ENCODE results near the gene PTPRT. TPM values are rescaled to one million over a fixed set of nuclear protein-coding genes. Genes with fewer than 3 reads are reported as not detected.

Gene PTPRT
- total and polyA plus RNA-seq, 2 of the 13 experiments (the other 11 are each of a cell fraction or from before 2014, with no cell fraction given) = under 0.01 to 0.09 TPM

GRCh38 chr20:42482808-42483207 is 706.9 kb downstream of the PTPRT start:
- BruUV-seq (replicated peaks) = no TSS peak
- Histone ChIP-seq H3K4me2 (ENCODE audit: low read depth, low read length) (no peak overlapping the region), H3K79me2 (ENCODE audit: insufficient read depth, low read length) (no peaks in the 10 kb centered on the region), H3K9me3 (ENCODE audit: low read length) (no peaks in the 10 kb centered on the region), H3K27me3 (ENCODE audit: control insufficient read depth in 1 of 2, insufficient read depth in 2 of 2, low read length in 2 of 2) (no peaks in the 10 kb centered on the region), H3K36me3 (replicated peaks in 1 of 2; ENCODE audit: control insufficient read depth in 1 of 2, insufficient read depth in 2 of 2, low read length in 2 of 2) (no peaks in the 10 kb centered on the region), H3K9ac (ENCODE audit: insufficient read depth, low read depth, low read length) (no peak overlapping the region), H3K4me3 (replicated peaks in 1 of 3; ENCODE audit: insufficient read depth in 1 of 3, low read depth in 2 of 3, low read length in 3 of 3) (no peak overlapping the region), H3K27ac (ENCODE audit: extremely low read length, insufficient read depth, low read length) (no peak overlapping the region), H3K4me1 (ENCODE audit: insufficient read depth, low read length) (no peaks in the 10 kb centered on the region), H2AFZ (ENCODE audit: low read length) (no peak overlapping the region), H4K20me1 (ENCODE audit: insufficient read depth, low read length) (no peaks in the 10 kb centered on the region)
- DNase-seq (ENCODE audit: low spot score) (no peak), FAIRE-seq (no peak), ATAC-seq (no peak)
- ChIA-PET POLR2A (no interaction called here), CTCF (ENCODE audit: low intra/inter-chr PET ratio, low total read pairs) (no interaction called here)
- TF ChIP-seq MAFF (IDR thresholded peaks at IDR 0.05; ENCODE audit: low read depth, low read length) = peak; percentile 69
- TF ChIP-seq MNT (IDR thresholded peaks at IDR 0.05) = peak; percentile 6; the same call in 1 of the 2 replicates
- no peak for TF ChIP-seq STAT6 (CRISPR knock-in tag; IDR thresholded peaks at IDR 0.05; ENCODE audit: borderline replicate concordance)
- no peak for TF ChIP-seq KLF6 (CRISPR knock-in tag; IDR thresholded peaks at IDR 0.05)
- TF ChIP-seq ZNF597 (CRISPR knock-in tag; IDR thresholded peaks at IDR 0.05) = no peak
- TF ChIP-seq E2F5 (CRISPR knock-in tag; conservative IDR thresholded peaks at IDR 0.05) = no peak
- TF ChIP-seq MAFK (conservative IDR thresholded peaks at IDR 0.05 in 1 of 2, IDR thresholded peaks at IDR 0.05 in 1 of 2; ENCODE audit: low read length in 2 of 2) = peak; percentile 60 to 71; a peak in 3 of 4 replicates
- WGBS (ENCODE audit: low lambda C conversion rate) = 1% methylated on average over 3 of the region's 3 CpGs
- in situ Hi-C loops (cut with HindIII; ENCODE audit: extremely low pct_ligation_motif_present, low pct_unique_long_range_greater_than_20kb) = no loop called here
- intact Hi-C loops (cut with micrococcal nuclease; ENCODE audit: unreplicated experiment) = no loop called here
